Cardiac muscle cell (in vitro differentiated cells and primary cell): ENCODE measurements around the gene GNA15. TPM values are rescaled to one million over a fixed set of nuclear protein-coding genes. Genes with fewer than 3 reads are reported as not detected.

Experiments
- DNase-seq, 2 donors: peaks; one replicate each; pipeline versions ENCODE4 v3.0.0 to v3.0.0-alpha.2; 2010 to 2017; ENCODE audit warnings: low read depth in 1 of 2, low spot score in 1 of 2
- H3K27ac ChIP-seq: fragments of 200-600 bp; sonication (generic); 2 replicates; pipeline ENCODE4 v1.5.1; 2016
- H3K27me3 ChIP-seq: fragments of 200-600 bp; sonication (generic); 2 replicates; pipeline ENCODE4 v1.6.0; 2016; ENCODE audit warnings: control low read depth
- H3K36me3 ChIP-seq: fragments of 200-600 bp; sonication (generic); 2 replicates; pipeline ENCODE4 v1.5.1; 2016; ENCODE audit warnings: control low read depth
- H3K4me1 ChIP-seq: fragments of 200-600 bp; sonication (generic); 2 replicates; pipeline ENCODE4 v1.8.1; 2017; ENCODE audit warnings: low read depth, mild to moderate bottlenecking, mixed run types
- H3K4me3 ChIP-seq: fragments of 200-600 bp; sonication (generic); 2 replicates; pipeline ENCODE4 v1.5.1; 2016; ENCODE audit warnings: mild to moderate bottlenecking
- H3K9me3 ChIP-seq: fragments of 200-600 bp; sonication (generic); 2 replicates; pipeline ENCODE4 v1.5.1; 2017; ENCODE audit warnings: low read depth, mild to moderate bottlenecking, control low read depth
- polyA plus RNA-seq: library from polyadenylated mRNA; unstranded; fragments of >200 nt; fragmentation: Nextera tagmentation; extraction: Ambion mirVana; gene quantifications from 2 replicates; pipeline ENCODE4 v1.2.1, GENCODE V29; 2016
- total RNA-seq: library from RNA; depleted of rRNA; stranded (reverse); fragments of >200 nt; gene quantifications from 2 replicates; pipeline ENCODE4 v1.2.3, GENCODE V29; 2016
- TF ChIP-seq, protein P1 (sequence below): IDR thresholded peaks from 2 replicates; pipeline ENCODE4 v1.5.1; 2012; ENCODE audit warnings: low read depth, mild to moderate bottlenecking, low read length

GNA15 gene
- total and polyA plus RNA-seq, 2 experiments from 2014 or later: 0.12 TPM; not detected in 1

DNA sequence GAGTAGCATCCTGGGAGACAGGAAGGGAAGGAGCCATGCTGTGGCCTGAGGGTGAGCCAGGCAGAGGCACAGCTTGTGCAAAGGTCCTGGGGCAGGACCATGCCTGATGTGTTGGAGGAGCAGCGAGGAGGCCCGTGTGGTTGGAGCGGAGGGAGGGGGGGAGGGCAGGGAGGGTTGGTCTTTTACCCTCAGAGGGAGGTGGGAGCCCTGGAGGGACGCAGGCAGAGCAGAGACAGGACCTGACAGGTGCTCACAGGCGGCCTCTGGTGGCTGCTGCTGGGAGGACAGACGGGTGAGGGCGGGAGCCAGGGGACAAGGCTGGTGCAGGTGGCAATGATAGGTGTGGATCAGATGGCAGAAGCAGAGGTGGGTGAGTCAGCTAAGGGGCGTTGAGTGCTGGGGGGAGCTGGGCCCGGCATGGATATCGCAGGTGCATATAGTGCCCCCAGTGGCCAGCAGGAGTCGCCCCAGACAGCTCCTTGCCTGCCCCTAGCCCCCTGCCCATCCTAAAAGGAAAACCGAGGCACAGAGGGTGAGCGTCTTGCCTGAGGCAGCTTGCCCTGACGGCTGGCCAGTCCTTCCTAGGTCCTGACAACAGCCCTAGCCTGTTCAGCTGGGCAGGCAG is 9.8 kb upstream of the GNA15 start:
- Histone ChIP-seq H3K9me3 (no peaks in the 10 kb centered on the region), H3K4me3 (no peak overlapping the region), H3K27ac (no peak overlapping the region), H3K4me1 (no peaks in the 10 kb centered on the region), H3K36me3 (no peaks in the 10 kb centered on the region), H3K27me3 (no peaks in the 10 kb centered on the region)
- peak; percentile 53 to 61 for DNase-seq
- TF ChIP-seq, protein P1, sequence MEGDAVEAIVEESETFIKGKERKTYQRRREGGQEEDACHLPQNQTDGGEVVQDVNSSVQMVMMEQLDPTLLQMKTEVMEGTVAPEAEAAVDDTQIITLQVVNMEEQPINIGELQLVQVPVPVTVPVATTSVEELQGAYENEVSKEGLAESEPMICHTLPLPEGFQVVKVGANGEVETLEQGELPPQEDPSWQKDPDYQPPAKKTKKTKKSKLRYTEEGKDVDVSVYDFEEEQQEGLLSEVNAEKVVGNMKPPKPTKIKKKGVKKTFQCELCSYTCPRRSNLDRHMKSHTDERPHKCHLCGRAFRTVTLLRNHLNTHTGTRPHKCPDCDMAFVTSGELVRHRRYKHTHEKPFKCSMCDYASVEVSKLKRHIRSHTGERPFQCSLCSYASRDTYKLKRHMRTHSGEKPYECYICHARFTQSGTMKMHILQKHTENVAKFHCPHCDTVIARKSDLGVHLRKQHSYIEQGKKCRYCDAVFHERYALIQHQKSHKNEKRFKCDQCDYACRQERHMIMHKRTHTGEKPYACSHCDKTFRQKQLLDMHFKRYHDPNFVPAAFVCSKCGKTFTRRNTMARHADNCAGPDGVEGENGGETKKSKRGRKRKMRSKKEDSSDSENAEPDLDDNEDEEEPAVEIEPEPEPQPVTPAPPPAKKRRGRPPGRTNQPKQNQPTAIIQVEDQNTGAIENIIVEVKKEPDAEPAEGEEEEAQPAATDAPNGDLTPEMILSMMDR: peak; percentile 83

- Histone ChIP-seq H3K9me3 (no peaks in the 10 kb centered on the region), H3K27me3 (no peaks in the 10 kb centered on the region), H3K4me3 (no peak overlapping the region), H3K4me1 (no peaks in the 10 kb centered on the region), H3K27ac (no peak overlapping the region), H3K36me3 (no peaks in the 10 kb centered on the region)
- DNase-seq: peak in 1 of 2 donors; percentile 76
- TF ChIP-seq, protein P1: peak; percentile 58
Observed at GRCh38 chr19:3129112-3129511, 6.7 kb upstream of the GNA15 start.

- Histone ChIP-seq H3K27ac (no peak overlapping the region), H3K4me1 (no peaks in the 10 kb centered on the region), H3K9me3 (no peaks in the 10 kb centered on the region), H3K4me3 (no peak overlapping the region), H3K36me3 (no peaks in the 10 kb centered on the region), H3K27me3 (no peaks in the 10 kb centered on the region)
- DNase-seq: no peak
- TF ChIP-seq, protein P1: no peak
Observed at GRCh38 chr19:3131168-3131567, 4.7 kb upstream of the GNA15 start.

GRCh38 chr19:3132971-3133792 is 2.7 kb upstream of the GNA15 start:
- TF ChIP-seq, protein P1: no peak
- Histone ChIP-seq H3K9me3 (no peaks in the 10 kb centered on the region), H3K4me3 (no peak overlapping the region), H3K36me3 (no peaks in the 10 kb centered on the region), H3K27ac (no peak overlapping the region), H3K27me3 (no peaks in the 10 kb centered on the region), H3K4me1 (no peaks in the 10 kb centered on the region)
- peak in 1 of 2 donors; percentile 29 for DNase-seq

GRCh38 chr19:3133793-3134116 is 2.1 kb upstream of the GNA15 start:
- no peak overlapping the region for H3K27ac ChIP-seq
- no peaks in the 10 kb centered on the region for H3K4me1 ChIP-seq
- no peaks in the 10 kb centered on the region for H3K27me3 ChIP-seq
- no peaks in the 10 kb centered on the region for H3K36me3 ChIP-seq
- DNase-seq: no peak
- TF ChIP-seq, protein P1: no peak
- H3K4me3 ChIP-seq: no peak overlapping the region
- H3K9me3 ChIP-seq: no peaks in the 10 kb centered on the region
